Measurements from ENCODE around the gene JAK1.
A peak's percentile ranks its signal among the peaks of the same experiment; 100 is the strongest.
"Not testable (repeated sequence)": the region's sequence is repeated elsewhere in the genome, so short reads cannot be mapped to it uniquely, and the experiment has no call there.

Gene JAK1

GRCh38 chr1:64966158-64966971 is at the start of gene JAK1:
Gene JAK1 (minus strand): TSS chr1:64966549. CDS start chr1:64886264, 80,285 bp downstream.
- peak; percentile 79 to 87 for DNase-seq (ENCODE audit: low read depth in 1 of 2, low spot score in 1 of 2)

DNA sequence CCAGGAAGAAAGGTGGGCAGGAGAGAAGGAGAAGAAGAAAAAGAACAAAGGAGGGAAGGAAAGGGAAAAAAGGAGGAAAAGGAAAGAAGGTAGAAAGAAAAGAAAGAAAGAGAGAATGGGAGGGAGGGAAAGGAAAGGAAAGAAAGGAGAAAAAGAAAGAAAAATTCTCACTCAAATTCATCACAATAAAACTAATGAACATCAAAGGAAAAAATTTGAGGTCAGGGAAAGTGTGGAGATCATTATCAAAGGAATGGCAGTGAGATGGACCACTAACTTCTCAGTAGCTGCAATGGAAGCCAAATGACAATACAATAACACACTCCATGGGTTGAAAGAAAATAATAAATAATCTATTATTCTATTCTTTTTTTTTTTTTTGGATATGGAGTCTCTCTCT is 48.0 kb upstream of the JAK1 start:
- no peak for DNase-seq (ENCODE audit: low read depth in 1 of 2, low spot score in 1 of 2)

- no peak for DNase-seq (ENCODE audit: low read depth in 1 of 2, low spot score in 1 of 2)
These were observed 45.6 kb upstream of the JAK1 start for GRCh38 chr1:65011983-65012382.

GRCh38 chr1:65009724-65010420 is 43.5 kb upstream of the JAK1 start:
- DNase-seq (ENCODE audit: low read depth in 1 of 2, low spot score in 1 of 2): no peak

DNA sequence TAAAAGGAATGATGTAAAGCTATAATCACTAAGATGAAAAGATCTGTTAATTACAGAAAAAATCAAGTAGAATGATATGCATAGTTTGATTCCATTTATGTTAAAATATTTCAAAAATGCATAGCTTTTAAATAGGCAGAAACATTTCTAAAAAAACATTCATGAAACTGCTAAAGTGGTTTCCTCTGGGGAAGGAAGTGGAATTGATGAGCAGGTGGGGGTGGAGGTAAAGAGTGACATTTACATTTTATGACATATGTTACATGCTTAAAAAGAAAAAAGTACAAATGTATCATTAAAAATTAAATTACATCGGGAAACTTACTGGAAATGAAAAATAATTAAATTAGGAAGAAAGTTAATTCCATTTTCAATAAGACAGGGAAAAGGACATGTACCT is 42.8 kb upstream of the JAK1 start:
- no peak for DNase-seq (ENCODE audit: low read depth in 1 of 2, low spot score in 1 of 2)

GRCh38 chr1:65006806-65007205 is 40.5 kb upstream of the JAK1 start:
- no peak for DNase-seq (ENCODE audit: low read depth in 1 of 2, low spot score in 1 of 2)

DNA sequence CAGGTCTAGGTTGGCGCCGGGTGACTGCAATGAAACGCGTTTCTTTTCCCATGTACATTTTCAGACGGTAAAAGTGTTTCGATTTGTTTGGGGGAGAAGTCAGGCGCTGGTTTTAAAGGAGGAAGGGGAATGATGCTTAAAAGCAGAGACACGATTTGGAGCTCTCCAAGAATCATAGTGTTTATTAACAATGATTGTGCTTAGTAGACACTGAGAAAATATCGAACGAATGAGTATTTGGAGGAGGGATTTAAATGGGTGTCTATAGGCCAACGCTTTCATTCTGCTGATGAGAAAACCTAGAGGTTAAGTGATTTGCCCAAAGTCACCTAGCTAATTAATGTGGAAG is 36.9 kb upstream of the JAK1 start:
- no peak for DNase-seq (ENCODE audit: low read depth in 1 of 2, low spot score in 1 of 2)

DNA sequence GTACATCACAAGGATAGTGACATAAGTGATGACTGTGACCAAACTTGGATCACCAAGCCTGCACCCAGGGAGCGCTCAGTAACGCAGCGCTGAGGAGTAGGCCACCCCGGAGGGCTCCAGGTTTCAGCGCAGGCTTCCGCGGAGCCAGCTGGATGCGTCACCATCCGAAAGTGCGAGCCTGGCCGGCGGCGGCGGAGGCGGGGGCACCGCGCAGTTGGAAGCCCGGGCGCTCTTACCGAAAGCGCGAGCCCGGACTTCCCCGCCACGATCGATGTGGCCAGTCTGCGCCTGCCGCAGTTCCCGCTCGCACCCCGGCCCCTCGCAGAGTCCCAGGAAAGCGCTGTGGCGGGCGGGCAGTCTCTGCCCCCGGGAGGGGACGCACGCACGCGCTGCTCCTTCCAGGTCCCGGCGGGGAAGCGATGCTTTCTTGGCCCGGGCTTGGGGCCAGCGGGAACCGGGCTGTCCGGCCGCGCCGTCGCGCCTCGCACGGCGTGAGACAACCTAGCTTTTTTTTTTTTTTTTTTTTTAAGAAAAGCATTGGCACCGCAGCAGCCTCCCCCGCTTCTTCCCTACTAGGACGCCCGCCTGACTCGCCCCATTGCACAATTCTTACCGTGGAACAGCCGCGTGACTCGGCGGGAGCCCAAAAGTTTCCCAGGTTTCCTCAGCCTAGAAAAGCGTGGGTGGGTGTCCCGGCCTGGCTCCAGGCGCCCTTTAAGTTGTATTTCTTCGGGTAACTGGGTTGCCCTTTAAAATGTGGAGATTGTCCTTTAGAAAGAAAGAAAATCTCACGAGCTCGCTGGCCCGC is 36.4 kb upstream of the JAK1 start:
- peak; percentile 50 for DNase-seq (ENCODE audit: low read depth in 1 of 2, low spot score in 1 of 2)

DNA sequence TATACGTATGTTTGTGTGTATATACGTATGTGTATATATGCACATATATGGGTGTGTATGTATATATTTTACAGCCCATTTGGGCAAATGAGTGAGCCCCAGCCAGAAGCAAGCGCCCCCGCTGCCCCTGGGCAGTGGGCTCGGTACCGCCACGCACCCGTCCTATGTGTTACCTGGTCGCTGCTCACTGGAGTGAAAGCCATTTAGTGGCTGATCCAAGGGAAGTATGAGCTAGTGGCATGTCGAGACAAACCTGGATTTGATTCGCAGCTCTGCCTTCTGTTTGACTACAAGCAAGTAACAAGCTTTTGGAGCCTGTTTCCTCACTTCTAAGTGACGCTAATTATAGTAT is 35.8 kb upstream of the JAK1 start:
- DNase-seq (ENCODE audit: low read depth in 1 of 2, low spot score in 1 of 2): peak in 1 of 2 donors; percentile 2

- peak; percentile 42 to 70 for DNase-seq (ENCODE audit: low read depth in 1 of 2, low spot score in 1 of 2)
These were observed 35.0 kb upstream of the JAK1 start for GRCh38 chr1:65001231-65001792.

DNA sequence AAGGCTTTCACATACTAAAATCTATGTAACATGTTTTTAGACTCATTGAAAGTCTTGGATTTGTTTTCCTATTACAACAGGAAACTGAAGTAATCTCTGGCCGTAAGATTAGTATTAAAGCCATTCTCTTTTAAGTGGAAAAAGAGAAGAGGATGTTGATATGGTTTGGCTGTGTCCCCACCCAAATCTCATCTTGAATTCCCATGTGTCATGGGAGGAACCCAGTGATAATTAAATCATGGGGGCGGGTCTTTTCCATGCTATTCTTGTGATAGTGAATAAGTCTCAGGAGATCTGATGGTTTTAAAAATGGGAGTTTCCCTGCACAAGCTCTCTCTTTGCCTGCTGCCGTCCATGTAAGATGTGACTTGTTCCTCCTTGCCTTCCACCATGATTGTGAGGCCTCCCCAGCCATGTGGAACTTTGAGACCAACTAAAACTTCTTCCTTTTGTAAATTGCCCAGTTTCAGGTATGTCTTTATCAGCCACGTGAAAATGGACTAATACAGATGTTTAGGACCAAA is 32.1 kb upstream of the JAK1 start:
- DNase-seq (ENCODE audit: low read depth in 1 of 2, low spot score in 1 of 2): not testable (repeated sequence)

DNA sequence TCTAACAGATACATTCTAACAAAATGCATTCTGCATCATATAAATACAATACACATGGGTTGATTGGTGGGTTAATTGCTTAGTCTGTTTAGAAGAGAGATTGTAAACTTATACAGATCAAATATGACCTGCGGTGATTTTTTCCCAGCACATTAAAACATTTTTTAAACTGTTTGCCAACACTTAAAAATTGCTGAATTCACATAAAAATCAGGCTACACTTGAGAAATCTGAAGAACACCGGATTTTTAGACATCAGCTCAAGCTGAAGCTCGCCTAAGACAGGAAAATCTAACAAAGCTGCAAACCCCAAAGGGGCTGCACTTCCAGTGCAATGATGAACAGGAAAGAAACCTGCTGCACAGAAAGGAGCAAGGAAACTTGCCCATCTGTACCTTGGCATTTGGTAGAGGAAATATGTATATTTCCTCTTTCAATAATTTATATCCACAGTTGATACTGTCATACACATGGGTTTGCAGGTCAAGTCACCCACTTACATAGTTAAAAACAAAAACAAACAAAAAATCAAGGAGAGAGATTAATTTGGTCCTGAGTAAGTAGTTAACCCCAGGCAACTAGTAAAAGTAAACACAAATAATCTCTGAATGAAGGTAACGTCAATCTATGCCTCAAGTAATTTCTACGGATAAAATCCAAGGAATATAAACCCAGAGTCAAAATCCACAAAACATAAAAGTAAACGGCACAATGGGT is 30.4 kb upstream of the JAK1 start:
- no peak for DNase-seq (ENCODE audit: low read depth in 1 of 2, low spot score in 1 of 2)

GRCh38 chr1:64995316-64995715 is 29.0 kb upstream of the JAK1 start:
- no peak for DNase-seq (ENCODE audit: low read depth in 1 of 2, low spot score in 1 of 2)

DNA sequence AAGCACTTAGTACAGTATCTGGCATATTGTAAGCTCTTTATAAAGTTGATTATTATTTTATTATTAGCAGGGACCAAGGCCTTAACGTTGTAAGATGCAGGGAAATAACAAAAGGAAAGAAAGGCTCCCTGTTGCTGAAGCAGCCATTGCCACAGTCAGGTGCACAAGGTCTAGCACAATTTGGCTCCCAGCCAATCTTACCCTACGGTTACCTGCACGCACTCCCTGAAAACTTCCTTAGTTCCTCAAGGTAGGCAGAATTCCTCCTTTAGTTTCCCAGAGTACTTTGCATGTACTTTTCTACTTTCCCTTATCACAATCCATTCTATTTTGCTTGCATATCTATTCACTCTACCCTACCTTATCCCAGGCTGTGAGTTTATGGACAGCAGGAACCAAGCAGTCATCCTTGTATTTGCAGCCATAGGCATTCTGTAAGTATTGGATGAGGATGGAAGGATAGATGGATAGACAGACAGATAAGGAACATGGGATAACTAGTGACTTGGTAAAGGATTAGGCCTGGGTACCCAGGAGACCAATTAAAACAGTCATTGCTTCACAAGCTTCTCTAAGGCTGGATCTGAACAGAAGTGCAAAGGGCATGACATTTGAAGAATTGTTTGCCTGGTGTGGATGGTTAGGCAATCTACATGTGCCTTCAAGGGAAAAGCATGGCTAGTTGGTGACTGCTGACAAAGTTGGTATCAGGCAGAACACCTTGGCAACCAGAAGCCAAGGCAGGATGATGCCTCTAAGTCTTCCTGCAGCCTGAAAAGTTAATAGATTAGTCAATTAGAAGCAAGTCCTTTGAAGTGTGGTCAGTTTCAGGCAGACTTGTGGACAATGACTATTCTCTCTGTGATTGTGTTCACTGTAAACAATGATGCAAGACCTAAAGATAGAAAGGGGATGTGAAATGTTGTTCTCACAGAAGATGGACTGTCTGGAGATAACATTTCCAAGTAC is 20.8 kb upstream of the JAK1 start:
- no peak for DNase-seq (ENCODE audit: low read depth in 1 of 2, low spot score in 1 of 2)

DNA sequence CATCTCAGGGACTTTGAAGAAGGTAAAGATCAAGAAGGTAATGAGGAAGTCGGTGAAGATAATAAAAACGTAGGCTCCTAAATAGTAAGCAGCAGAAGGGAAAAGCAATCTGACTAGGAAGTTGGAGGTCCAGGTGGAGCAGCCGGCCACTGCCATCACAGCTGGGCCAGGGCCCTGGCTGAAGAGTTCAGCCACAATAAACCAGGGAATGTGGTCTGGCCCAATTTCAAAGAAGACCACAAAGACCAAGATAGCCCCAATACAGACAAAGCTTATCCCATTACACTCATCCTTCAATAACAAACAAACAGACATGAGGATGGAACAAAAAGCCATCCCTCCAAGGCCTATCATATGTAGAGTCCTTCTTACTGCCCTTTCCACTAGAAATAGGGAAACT is 18.4 kb upstream of the JAK1 start:
- no peak for DNase-seq (ENCODE audit: low read depth in 1 of 2, low spot score in 1 of 2)

- DNase-seq (ENCODE audit: low read depth in 1 of 2, low spot score in 1 of 2): no peak
These were observed 17.8 kb upstream of the JAK1 start for GRCh38 chr1:64984106-64984505.

- DNase-seq (ENCODE audit: low read depth in 1 of 2, low spot score in 1 of 2): no peak
These were observed 16.8 kb upstream of the JAK1 start for GRCh38 chr1:64983110-64983509.

- no peak for DNase-seq (ENCODE audit: low read depth in 1 of 2, low spot score in 1 of 2)
These were observed 15.5 kb upstream of the JAK1 start for GRCh38 chr1:64981601-64982533.
